SK-N-SH (cell line): ENCODE data around the gene HECTD3. TPM values are rescaled to one million over a fixed set of nuclear protein-coding genes. Genes with fewer than 3 reads are reported as not detected.
A peak's percentile ranks its signal among the peaks of the same experiment; 100 is the strongest.

Experiments used
- CTCF ChIA-PET: fragments of 300-600, 350-600 bp; formaldehyde crosslinking; extraction: SDS; loops from one replicate; lab custom pipeline; 2021; lab: Yijun Ruan, JAX
- POLR2A ChIA-PET: fragments of 350-600 bp; sonication (Branson Sonifier 250); formaldehyde crosslinking; extraction: SDS; loops from one replicate; lab custom pipeline; 2020; ENCODE audit warnings: antibody characterized with exemption, inconsistent platforms; lab: Yijun Ruan, JAX
- DNase-seq: peaks from one replicate; pipeline ENCODE4 v3.0.0; 2012
- H2AFZ ChIP-seq: fragments of 200-600 bp; sonication (generic); 2 replicates; pipeline ENCODE4 v1.8.1; 2016; ENCODE audit warnings: antibody characterized with exemption, mild to moderate bottlenecking, low read depth
- H3F3A ChIP-seq: fragments of 200-600 bp; sonication (generic); replicated peaks from 2 replicates; pipeline ENCODE3; 2016; ENCODE audit warnings: antibody characterized with exemption, mild to moderate bottlenecking; ENCODE audit not compliant: insufficient read depth
- H3K27ac ChIP-seq, 2 experiments: fragments of 200-500 bp in 1 of 2; fragments of 200-600 bp in 1 of 2; sonication (Bioruptor generic) in 1 of 2; sonication (generic), shearing (Covaris generic) in 1 of 2; 2 replicates each; pipeline versions ENCODE4 v1.5.1 to v1.6.1; 2014 to 2016; ENCODE audit warnings: low read depth in 2 of 2, inconsistent platforms in 1 of 2, low read length in 1 of 2, mild to moderate bottlenecking in 1 of 2, mixed read lengths in 1 of 2
- H3K27me3 ChIP-seq: fragments of 200-600 bp; sonication (generic), shearing (Covaris generic); 2 replicates; pipeline ENCODE4 v1.6.1; 2016; ENCODE audit warnings: mixed run types; ENCODE audit not compliant: insufficient read depth
- H3K36me3 ChIP-seq, 2 experiments: fragments of 200-500 bp in 1 of 2; fragments of 200-600 bp in 1 of 2; sonication (Bioruptor generic) in 1 of 2; sonication (generic) in 1 of 2; replicated peaks in 1 of 2; 2 replicates each; pipeline versions ENCODE3 to v1.5.1; 2014 to 2016; ENCODE audit warnings: low read length in 1 of 2, mild to moderate bottlenecking in 1 of 2; ENCODE audit not compliant: insufficient read depth in 2 of 2, control insufficient read depth in 1 of 2
- H3K4me1 ChIP-seq, 2 experiments: fragments of 200-500 bp in 1 of 2; fragments of 200-600 bp in 1 of 2; sonication (Bioruptor generic) in 1 of 2; sonication (generic), shearing (Covaris generic) in 1 of 2; 2 replicates each; pipeline versions ENCODE4 v1.5.1 to v1.6.1; 2014 to 2016; ENCODE audit warnings: low read depth in 1 of 2, low read length in 1 of 2, mixed run types in 1 of 2; ENCODE audit not compliant: insufficient read depth in 2 of 2, control insufficient read depth in 1 of 2
- H3K4me2 ChIP-seq: fragments of 200-600 bp; sonication (generic), shearing (Covaris generic); 2 replicates; pipeline ENCODE4 v1.6.1; 2017; ENCODE audit warnings: mixed run types
- H3K4me3 ChIP-seq, 2 experiments: fragments of 200-500 bp in 1 of 2; fragments of 200-600 bp in 1 of 2; sonication (Bioruptor generic) in 1 of 2; sonication (generic), shearing (Covaris generic) in 1 of 2; 2 replicates each; pipeline versions ENCODE4 v1.5.1 to v1.8.1; 2014 to 2016; ENCODE audit warnings: low read depth in 2 of 2, inconsistent platforms in 1 of 2, low read length in 1 of 2, mild to moderate bottlenecking in 1 of 2, mixed read lengths in 1 of 2, moderate library complexity in 1 of 2
- H3K79me2 ChIP-seq: fragments of 200-600 bp; sonication (generic); 2 replicates; pipeline ENCODE4 v1.8.1; 2017; ENCODE audit warnings: mild to moderate bottlenecking; ENCODE audit not compliant: insufficient read depth
- H3K9ac ChIP-seq: fragments of 200-600 bp; sonication (generic); 2 replicates; pipeline ENCODE4 v1.6.1; 2017; ENCODE audit warnings: mixed run types
- H3K9me2 ChIP-seq: fragments of 200-600 bp; sonication (generic); 2 replicates; pipeline ENCODE4 v1.6.1; 2017; ENCODE audit warnings: mixed run types
- H3K9me3 ChIP-seq: fragments of 200-600 bp; sonication (generic); 2 replicates; pipeline ENCODE4 v1.6.1; 2017; ENCODE audit warnings: mixed run types, mild to moderate bottlenecking, moderate library complexity
- H4K20me1 ChIP-seq: fragments of 200-600 bp; sonication (generic); 2 replicates; pipeline ENCODE4 v1.6.1; 2017; ENCODE audit warnings: mild to moderate bottlenecking, mixed run types; ENCODE audit not compliant: insufficient read depth
- CHD2 ChIP-seq: fragments of 150-350 bp; IDR thresholded peaks from 2 replicates; pipeline ENCODE4 v1.6.1; 2018; ENCODE audit warnings: low read length; ENCODE audit not compliant: partially characterized antibody
- ELF1 ChIP-seq: IDR thresholded peaks from 2 replicates; pipeline ENCODE4 v1.4.0; 2012
- GATA2 ChIP-seq: sonication (generic); formaldehyde crosslinking; IDR thresholded peaks from 2 replicates; pipeline ENCODE4 v1.5.0; 2020; ENCODE audit warnings: mild to moderate bottlenecking, missing genetic modification reagents
- JUND ChIP-seq: IDR thresholded peaks from 2 replicates; pipeline ENCODE4 v1.4.0; 2012
- NFIC ChIP-seq: IDR thresholded peaks from 2 replicates; pipeline ENCODE4 v1.4.0; 2012; ENCODE audit warnings: borderline replicate concordance
- NRF1 ChIP-seq: IDR thresholded peaks from 2 replicates; pipeline ENCODE4 v1.6.1; 2012; ENCODE audit warnings: low read depth, mild to moderate bottlenecking, low read length
- POLR2AphosphoS5 ChIP-seq: IDR thresholded peaks from 2 replicates; pipeline ENCODE4 v1.6.1; 2012; ENCODE audit warnings: low read depth, low read length
- RAD21 ChIP-seq: IDR thresholded peaks from 2 replicates; pipeline ENCODE4 v1.6.1; 2012; ENCODE audit warnings: mild to moderate bottlenecking, low read length
- RCOR1 ChIP-seq: fragments of 150-350 bp; IDR thresholded peaks from 2 replicates; pipeline ENCODE4 v1.6.1; 2017; ENCODE audit warnings: antibody characterized with exemption, low read length
- REST ChIP-seq: IDR thresholded peaks from 2 replicates; pipeline ENCODE4 v1.6.1; 2012; ENCODE audit warnings: mild to moderate bottlenecking, low read depth, low read length, moderate library complexity
- SMC3 ChIP-seq: IDR thresholded peaks from 2 replicates; pipeline ENCODE4 v1.6.1; 2012; ENCODE audit warnings: low read depth, low read length, improper control_type of control experiment
- TAF1 ChIP-seq: IDR thresholded peaks from 2 replicates; pipeline ENCODE4 v1.6.1; 2012; ENCODE audit warnings: low read depth, mild to moderate bottlenecking, low read length, moderate library complexity, borderline replicate concordance
- TCF12 ChIP-seq: IDR thresholded peaks from 2 replicates; pipeline ENCODE4 v1.4.0; 2012
- USF1 ChIP-seq: IDR thresholded peaks from 2 replicates; pipeline ENCODE4 v1.4.0; 2012; ENCODE audit warnings: low read depth, borderline replicate concordance
- USF2 ChIP-seq: fragments of 150-350 bp; IDR thresholded peaks from 2 replicates; pipeline ENCODE4 v1.6.1; 2017; ENCODE audit warnings: antibody characterized with exemption, low read length, low read depth, borderline replicate concordance
- WGBS: methylation state at CpG from one replicate; pipeline ENCODE4 v1.1.6; 2017; ENCODE audit warnings: low lambda C conversion rate; 5-methylcytosine and 5-hydroxymethylcytosine counted together
- polyA plus RNA-seq, 3 experiments: library from polyadenylated mRNA; depleted of rRNA; stranded (reverse); fragments of >200 nt; gene quantifications; 2 replicates each; pipeline ENCODE4 v1.2.3, GENCODE V29; 2012
- TF ChIP-seq, protein P1 (sequence below): fragments of 200-600 bp; sonication (generic); IDR thresholded peaks from 2 replicates; pipeline ENCODE4 v1.6.1; 2017; ENCODE audit warnings: antibody characterized with exemption, mild to moderate bottlenecking, moderate library complexity

The HECTD3 gene
- polyA plus RNA-seq, 1 of the 3 experiments (the other 2 are of a cell fraction): 39.3 TPM

DNA sequence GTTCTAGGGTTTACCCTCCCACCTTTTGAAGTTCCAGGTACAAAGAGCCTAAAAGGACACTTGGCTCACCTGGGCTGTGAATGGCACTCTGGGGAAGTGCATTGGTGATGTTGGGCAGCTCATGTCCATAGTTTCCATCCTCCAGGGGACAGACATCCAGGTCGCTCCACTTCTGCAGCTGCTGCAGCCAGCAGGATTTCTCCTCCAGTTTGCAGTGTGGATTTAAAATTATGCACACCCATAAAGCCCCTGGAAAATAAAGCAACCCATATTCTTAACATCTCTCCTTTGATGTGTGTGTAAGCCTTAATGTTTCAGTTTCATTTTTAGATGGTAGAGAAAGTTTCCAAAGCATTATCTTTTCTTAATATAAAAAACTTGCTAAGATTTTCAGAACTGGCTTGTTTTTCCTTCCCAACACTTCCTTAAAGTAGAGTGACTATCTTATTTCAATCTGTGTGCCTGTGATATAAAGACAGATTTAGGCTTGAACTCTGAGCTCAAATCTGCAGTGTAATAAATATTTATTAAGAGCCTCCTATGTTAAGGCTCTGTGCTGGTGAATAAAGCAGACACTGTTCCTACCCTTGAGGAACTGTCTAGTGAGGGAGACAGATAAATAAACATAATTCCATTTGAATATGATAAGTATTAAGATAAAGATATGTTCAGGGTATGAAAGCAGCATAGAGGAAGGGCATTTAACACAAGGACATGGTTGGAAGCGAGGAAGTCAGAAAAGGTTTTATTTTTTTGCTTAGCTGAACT is 40.1 kb upstream of the HECTD3 start:
- Histone ChIP-seq H3K4me2 (no peak overlapping the region), H4K20me1 (no peaks in the 10 kb centered on the region), H3K36me3 (no peaks in the 10 kb centered on the region), H3K4me1 (peaks cover 0 to 2% of the 10 kb centered on the region in 2 experiments; a peak in 2 of 4 replicates), H3K9ac (no peak overlapping the region), H3K79me2 (no peaks in the 10 kb centered on the region), H3K27ac (no peak overlapping the region), H2AFZ (no peak overlapping the region), H3K4me3 (no peak overlapping the region), H3K27me3 (no peaks in the 10 kb centered on the region), H3K9me3 (no peaks in the 10 kb centered on the region), H3K9me2 (no peaks in the 10 kb centered on the region), H3F3A (no peaks in the 10 kb centered on the region)
- TF ChIP-seq REST: no peak
- TF ChIP-seq GATA2: peak; percentile 32; the same call in 1 of the 2 replicates
- ChIA-PET POLR2A (no interaction called here), CTCF (interaction anchor here (0.7 to 1.1 kb wide), 4 partner anchors 21 to 252 kb away, joined by 3 to 5 read pairs (median 4); no protein-coding TSS in a partner anchor)
- DNase-seq: no peak
- WGBS: 30% methylated on average over 2 of the region's 2 CpGs

- Histone ChIP-seq H3K36me3 (no peaks in the 10 kb centered on the region), H3K4me3 (no peak overlapping the region), H3K9ac (no peak overlapping the region), H2AFZ (no peak overlapping the region), H3K27me3 (no peaks in the 10 kb centered on the region), H3F3A (no peaks in the 10 kb centered on the region), H3K4me1 (peaks cover 0 to 2% of the 10 kb centered on the region in 2 experiments; a peak in 2 of 4 replicates), H4K20me1 (no peaks in the 10 kb centered on the region), H3K9me2 (no peaks in the 10 kb centered on the region), H3K79me2 (no peaks in the 10 kb centered on the region), H3K4me2 (no peak overlapping the region), H3K27ac (no peak overlapping the region), H3K9me3 (no peaks in the 10 kb centered on the region)
- 76% methylated on average over 5 of the region's 5 CpGs for WGBS
- no peak for DNase-seq
- CTCF ChIA-PET: no interaction called here
- POLR2A ChIA-PET: no interaction called here
- no peak for TF ChIP-seq RCOR1
- no peak for TF ChIP-seq JUND
- TF ChIP-seq, protein P1, sequence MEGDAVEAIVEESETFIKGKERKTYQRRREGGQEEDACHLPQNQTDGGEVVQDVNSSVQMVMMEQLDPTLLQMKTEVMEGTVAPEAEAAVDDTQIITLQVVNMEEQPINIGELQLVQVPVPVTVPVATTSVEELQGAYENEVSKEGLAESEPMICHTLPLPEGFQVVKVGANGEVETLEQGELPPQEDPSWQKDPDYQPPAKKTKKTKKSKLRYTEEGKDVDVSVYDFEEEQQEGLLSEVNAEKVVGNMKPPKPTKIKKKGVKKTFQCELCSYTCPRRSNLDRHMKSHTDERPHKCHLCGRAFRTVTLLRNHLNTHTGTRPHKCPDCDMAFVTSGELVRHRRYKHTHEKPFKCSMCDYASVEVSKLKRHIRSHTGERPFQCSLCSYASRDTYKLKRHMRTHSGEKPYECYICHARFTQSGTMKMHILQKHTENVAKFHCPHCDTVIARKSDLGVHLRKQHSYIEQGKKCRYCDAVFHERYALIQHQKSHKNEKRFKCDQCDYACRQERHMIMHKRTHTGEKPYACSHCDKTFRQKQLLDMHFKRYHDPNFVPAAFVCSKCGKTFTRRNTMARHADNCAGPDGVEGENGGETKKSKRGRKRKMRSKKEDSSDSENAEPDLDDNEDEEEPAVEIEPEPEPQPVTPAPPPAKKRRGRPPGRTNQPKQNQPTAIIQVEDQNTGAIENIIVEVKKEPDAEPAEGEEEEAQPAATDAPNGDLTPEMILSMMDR: no peak
- TF ChIP-seq REST: no peak
- TF ChIP-seq GATA2: no peak
- TF ChIP-seq ELF1: no peak
- no peak for TF ChIP-seq POLR2AphosphoS5
- no peak for TF ChIP-seq TCF12
- no peak for TF ChIP-seq NRF1
- no peak for TF ChIP-seq TAF1
- TF ChIP-seq CHD2: no peak
- no peak for TF ChIP-seq USF1
- no peak for TF ChIP-seq USF2
- TF ChIP-seq SMC3: no peak
- TF ChIP-seq NFIC: no peak
- no peak for TF ChIP-seq RAD21
These were observed 35.9 kb upstream of the HECTD3 start for GRCh38 chr1:45047032-45047431.
